SK-N-SH (cell line): Measurements from ENCODE around the gene BMX.

Source experiments
- CHD2 ChIP-seq: fragments of 150-350 bp; IDR thresholded peaks from 2 replicates; pipeline ENCODE4 v1.6.1; 2018; ENCODE audit warnings: low read length; ENCODE audit not compliant: partially characterized antibody
- CTCF ChIP-seq: fragments of 200-600 bp; sonication (generic); IDR thresholded peaks from 2 replicates; pipeline ENCODE4 v1.6.1; 2017; ENCODE audit warnings: antibody characterized with exemption, mild to moderate bottlenecking, moderate library complexity
- POLR2AphosphoS5 ChIP-seq: IDR thresholded peaks from 2 replicates; pipeline ENCODE4 v1.6.1; 2012; ENCODE audit warnings: low read depth, low read length
- RAD21 ChIP-seq: IDR thresholded peaks from 2 replicates; pipeline ENCODE4 v1.6.1; 2012; ENCODE audit warnings: mild to moderate bottlenecking, low read length
- REST ChIP-seq: IDR thresholded peaks from 2 replicates; pipeline ENCODE4 v1.6.1; 2012; ENCODE audit warnings: mild to moderate bottlenecking, low read depth, low read length, moderate library complexity

DNA sequence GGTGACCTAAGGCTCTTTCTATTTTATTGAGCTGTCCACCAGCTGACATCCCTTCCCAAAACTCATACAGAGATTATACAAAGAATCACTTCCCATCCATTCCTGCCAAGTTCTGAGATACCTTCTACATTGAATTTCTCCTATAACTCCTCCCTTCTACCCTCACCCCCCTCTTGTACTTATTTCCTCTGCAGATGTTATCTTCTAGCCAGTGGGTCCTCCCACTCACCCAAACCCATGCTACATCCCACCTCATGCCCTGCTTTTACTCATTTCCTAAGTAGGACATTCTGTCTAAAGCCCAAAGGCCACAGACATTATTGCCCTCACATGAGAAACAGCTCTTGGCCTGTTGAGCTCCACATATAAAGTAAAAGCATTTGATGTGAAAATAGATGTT, 28.6 kb downstream of the BMX start:
- no peak for TF ChIP-seq POLR2AphosphoS5
- no peak for TF ChIP-seq CTCF
- TF ChIP-seq CHD2: no peak
- TF ChIP-seq RAD21: no peak
- TF ChIP-seq REST: no peak
